Measurements from ENCODE around the gene CPHXL.

The CPHXL gene

GRCh38 chr16:75742424-75743047 is 16.2 kb upstream of the CPHXL start:
- TF ChIP-seq, protein P1, sequence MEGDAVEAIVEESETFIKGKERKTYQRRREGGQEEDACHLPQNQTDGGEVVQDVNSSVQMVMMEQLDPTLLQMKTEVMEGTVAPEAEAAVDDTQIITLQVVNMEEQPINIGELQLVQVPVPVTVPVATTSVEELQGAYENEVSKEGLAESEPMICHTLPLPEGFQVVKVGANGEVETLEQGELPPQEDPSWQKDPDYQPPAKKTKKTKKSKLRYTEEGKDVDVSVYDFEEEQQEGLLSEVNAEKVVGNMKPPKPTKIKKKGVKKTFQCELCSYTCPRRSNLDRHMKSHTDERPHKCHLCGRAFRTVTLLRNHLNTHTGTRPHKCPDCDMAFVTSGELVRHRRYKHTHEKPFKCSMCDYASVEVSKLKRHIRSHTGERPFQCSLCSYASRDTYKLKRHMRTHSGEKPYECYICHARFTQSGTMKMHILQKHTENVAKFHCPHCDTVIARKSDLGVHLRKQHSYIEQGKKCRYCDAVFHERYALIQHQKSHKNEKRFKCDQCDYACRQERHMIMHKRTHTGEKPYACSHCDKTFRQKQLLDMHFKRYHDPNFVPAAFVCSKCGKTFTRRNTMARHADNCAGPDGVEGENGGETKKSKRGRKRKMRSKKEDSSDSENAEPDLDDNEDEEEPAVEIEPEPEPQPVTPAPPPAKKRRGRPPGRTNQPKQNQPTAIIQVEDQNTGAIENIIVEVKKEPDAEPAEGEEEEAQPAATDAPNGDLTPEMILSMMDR (conservative IDR thresholded peaks at IDR 0.05; ENCODE audit: low read depth, low read length): no peak
- H3K4me3 ChIP-seq (ENCODE audit: low read length): no peak overlapping the region
- DNase-seq (ENCODE audit: low read depth): no peak

DNA sequence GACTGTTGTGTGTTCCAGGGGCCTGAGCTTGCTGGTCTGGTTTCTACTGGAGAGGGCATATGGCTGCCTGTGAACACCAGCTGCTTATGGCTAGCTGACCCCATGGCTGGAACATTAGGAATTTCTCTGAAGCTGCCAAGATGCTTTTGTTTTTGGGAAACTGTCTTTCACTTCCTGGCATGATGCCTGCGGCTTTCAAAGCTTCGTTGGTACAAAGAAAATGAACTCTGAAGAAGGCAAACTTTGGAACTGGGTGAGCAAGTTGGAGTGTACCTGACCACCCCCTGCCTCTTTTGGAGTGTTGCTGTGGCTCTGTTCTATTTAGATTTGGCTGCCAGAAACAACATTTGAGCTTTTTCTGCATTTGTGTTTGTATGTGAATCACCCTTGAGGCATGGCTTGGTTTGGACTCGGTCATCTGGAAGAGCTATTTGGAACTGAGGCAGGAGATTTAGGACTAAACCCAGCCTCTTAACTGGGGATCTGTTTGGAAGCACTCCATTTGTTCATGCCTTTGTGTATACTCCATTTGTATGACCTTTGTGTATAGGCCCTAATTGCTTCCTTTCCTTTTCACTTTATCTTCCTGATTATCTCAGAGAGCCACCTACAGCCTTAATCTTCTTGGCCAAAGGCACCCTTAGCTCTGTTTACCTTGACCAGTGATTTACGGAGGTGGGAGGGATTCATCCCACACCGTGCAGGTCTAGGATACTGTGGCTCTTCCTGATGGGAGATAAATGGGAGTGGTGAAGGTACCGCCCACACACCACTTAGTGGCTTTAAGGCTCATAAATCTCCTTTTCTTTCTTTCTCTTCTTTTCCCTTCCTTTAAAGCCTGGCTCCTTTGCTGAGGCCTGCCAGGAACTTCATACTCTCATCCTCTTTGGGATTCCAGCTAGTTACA is 7.3 kb upstream of the CPHXL start:
- no peak for DNase-seq (ENCODE audit: low read depth)
- TF ChIP-seq, protein P1 (conservative IDR thresholded peaks at IDR 0.05; ENCODE audit: low read depth, low read length): no peak
- H3K4me3 ChIP-seq (ENCODE audit: low read length): no peak overlapping the region

DNA sequence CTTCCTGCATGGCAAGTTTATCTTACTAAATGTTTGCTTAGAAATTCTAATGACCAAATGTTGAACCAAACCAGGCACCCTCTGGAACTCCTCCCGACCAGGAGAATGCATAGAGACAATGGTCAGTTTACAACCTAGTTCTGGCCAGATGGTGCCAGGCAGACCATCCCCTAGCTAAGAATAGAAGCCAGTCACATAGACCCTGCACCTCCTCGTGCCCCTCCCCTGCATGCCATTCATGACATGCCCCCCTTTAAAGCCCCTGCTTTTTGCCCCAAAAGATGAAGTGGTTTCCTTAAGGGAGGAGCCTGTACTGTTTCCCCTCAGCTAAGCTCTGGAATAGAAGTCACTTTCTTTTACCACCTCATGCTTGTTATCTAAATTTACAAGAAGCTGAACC is 6.6 kb upstream of the CPHXL start:
- no peak for DNase-seq (ENCODE audit: low read depth)
- TF ChIP-seq, protein P1 (conservative IDR thresholded peaks at IDR 0.05; ENCODE audit: low read depth, low read length): no peak
- H3K4me3 ChIP-seq (ENCODE audit: low read length): no peak overlapping the region

- no peak for DNase-seq (ENCODE audit: low read depth)
- H3K4me3 ChIP-seq (ENCODE audit: low read length): no peak overlapping the region
- TF ChIP-seq, protein P1 (conservative IDR thresholded peaks at IDR 0.05; ENCODE audit: low read depth, low read length): no peak
These were observed 931 bp upstream of the CPHXL start for GRCh38 chr16:75727221-75727620.

GRCh38 chr16:75718452-75718851 is 7.8 kb downstream of the CPHXL start:
- TF ChIP-seq, protein P1 (conservative IDR thresholded peaks at IDR 0.05; ENCODE audit: low read depth, low read length): no peak
- no peak for DNase-seq (ENCODE audit: low read depth)
- H3K4me3 ChIP-seq (ENCODE audit: low read length): no peak overlapping the region

DNA sequence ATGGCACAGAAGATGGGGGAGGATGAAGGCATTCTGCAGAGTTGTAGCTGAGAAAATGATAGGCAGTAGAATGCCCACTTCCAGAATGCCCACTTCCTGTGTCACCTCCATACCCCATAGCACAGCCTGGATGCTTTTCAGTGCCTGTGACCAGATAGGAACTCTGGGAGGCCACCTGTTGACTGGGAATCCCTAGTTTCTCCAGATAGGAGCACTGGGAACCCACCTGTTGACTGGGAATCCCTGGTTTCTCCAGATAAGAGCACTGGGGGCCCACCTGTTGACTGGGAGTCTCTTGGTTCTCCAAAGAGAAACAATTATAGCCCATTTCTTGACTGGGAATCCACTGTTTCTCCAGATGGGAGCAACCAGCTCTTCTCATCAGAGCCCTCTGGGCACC is 11.6 kb downstream of the CPHXL start:
- DNase-seq (ENCODE audit: low read depth): no peak
- TF ChIP-seq, protein P1 (conservative IDR thresholded peaks at IDR 0.05; ENCODE audit: low read depth, low read length): no peak
- H3K4me3 ChIP-seq (ENCODE audit: low read length): no peak overlapping the region

Data from retinal pigment epithelial cell (primary cell).